ENCODE data around the gene ATP1A4. TPM values are rescaled to one million over a fixed set of nuclear protein-coding genes. Genes with fewer than 3 reads are reported as not detected.
"Not testable (repeated sequence)": the region's sequence is repeated elsewhere in the genome, so short reads cannot be mapped to it uniquely, and the experiment has no call there.

The ATP1A4 gene
- total and polyA plus RNA-seq, 2 donors (not counting 1 experiment from before 2014, with no cell fraction given) = not detected

GRCh38 chr1:160124705-160125478, 26.5 kb upstream of the ATP1A4 start:
- peaks cover 4% of the 10 kb centered on the region for H3K4me1 ChIP-seq (ENCODE audit: control insufficient read depth, extremely low read depth, insufficient read depth, low read length)
- H3K36me3 ChIP-seq (ENCODE audit: control insufficient read depth, insufficient read depth, low read length) = no peaks in the 10 kb centered on the region
- no peaks in the 10 kb centered on the region for H4K20me1 ChIP-seq (ENCODE audit: control insufficient read depth, extremely low read depth, insufficient read depth, low read length)
- H3K79me2 ChIP-seq (ENCODE audit: control insufficient read depth, insufficient read depth, low read length) = no peaks in the 10 kb centered on the region
- peaks cover 7% of the 10 kb centered on the region for H3K27me3 ChIP-seq (ENCODE audit: control insufficient read depth, insufficient read depth, low read length)
- H3K4me3 ChIP-seq (replicated peaks in 1 of 4; ENCODE audit: control extremely low read depth in 1 of 4, insufficient read depth in 1 of 4, low read depth in 3 of 4, low read length in 4 of 4) = no peak overlapping the region
- TF ChIP-seq EZH2 (IDR thresholded peaks at IDR 0.05; ENCODE audit: low read length, missing control alignments) = no peak
- TF ChIP-seq, protein P1, sequence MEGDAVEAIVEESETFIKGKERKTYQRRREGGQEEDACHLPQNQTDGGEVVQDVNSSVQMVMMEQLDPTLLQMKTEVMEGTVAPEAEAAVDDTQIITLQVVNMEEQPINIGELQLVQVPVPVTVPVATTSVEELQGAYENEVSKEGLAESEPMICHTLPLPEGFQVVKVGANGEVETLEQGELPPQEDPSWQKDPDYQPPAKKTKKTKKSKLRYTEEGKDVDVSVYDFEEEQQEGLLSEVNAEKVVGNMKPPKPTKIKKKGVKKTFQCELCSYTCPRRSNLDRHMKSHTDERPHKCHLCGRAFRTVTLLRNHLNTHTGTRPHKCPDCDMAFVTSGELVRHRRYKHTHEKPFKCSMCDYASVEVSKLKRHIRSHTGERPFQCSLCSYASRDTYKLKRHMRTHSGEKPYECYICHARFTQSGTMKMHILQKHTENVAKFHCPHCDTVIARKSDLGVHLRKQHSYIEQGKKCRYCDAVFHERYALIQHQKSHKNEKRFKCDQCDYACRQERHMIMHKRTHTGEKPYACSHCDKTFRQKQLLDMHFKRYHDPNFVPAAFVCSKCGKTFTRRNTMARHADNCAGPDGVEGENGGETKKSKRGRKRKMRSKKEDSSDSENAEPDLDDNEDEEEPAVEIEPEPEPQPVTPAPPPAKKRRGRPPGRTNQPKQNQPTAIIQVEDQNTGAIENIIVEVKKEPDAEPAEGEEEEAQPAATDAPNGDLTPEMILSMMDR (conservative IDR thresholded peaks at IDR 0.05 in 1 of 2, IDR thresholded peaks at IDR 0.05 in 1 of 2; ENCODE audit: low read depth in 1 of 2, low read length in 2 of 2) = peak; percentile 17 to 52
- peak overlapping the region; percentile 32 for H3K4me2 ChIP-seq (ENCODE audit: extremely low read depth, insufficient read depth, low read length)
- no peaks in the 10 kb centered on the region for H3K9me3 ChIP-seq (ENCODE audit: control insufficient read depth, insufficient read depth, low read depth, low read length)
- H3K9ac ChIP-seq (ENCODE audit: insufficient read depth, low read length) = no peak overlapping the region
- H3K27ac ChIP-seq (ENCODE audit: insufficient read depth, low read length) = no peak overlapping the region
- H2AFZ ChIP-seq (ENCODE audit: low read length) = no peak overlapping the region
- peak; percentile 86 to 98 for DNase-seq (ENCODE audit: low read depth in 2 of 2)

DNA sequence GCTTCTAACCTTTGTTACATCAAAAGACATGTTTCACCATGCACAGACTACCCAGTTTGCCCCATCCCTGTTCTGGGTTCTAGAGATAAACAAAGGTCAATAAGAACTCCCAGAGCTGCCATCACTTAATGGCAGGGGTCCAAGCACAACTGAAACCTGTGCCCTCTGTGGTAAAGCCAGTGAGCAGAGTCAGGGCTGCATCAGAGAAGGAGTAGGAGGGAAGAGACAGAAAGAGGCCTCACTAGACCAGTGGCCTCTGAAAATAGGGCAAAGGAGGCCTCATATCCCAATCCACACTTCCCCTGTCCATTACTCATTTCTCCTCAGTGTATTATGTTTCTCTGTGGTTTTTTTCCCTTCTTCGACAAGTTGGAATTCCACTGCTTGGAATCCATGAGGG, 25.7 kb upstream of the ATP1A4 start:
- Histone ChIP-seq H3K4me2 (ENCODE audit: extremely low read depth, insufficient read depth, low read length) (no peak overlapping the region), H4K20me1 (ENCODE audit: control insufficient read depth, extremely low read depth, insufficient read depth, low read length) (no peaks in the 10 kb centered on the region), H3K27ac (ENCODE audit: insufficient read depth, low read length) (no peak overlapping the region), H3K9ac (ENCODE audit: insufficient read depth, low read length) (no peak overlapping the region), H3K36me3 (ENCODE audit: control insufficient read depth, insufficient read depth, low read length) (no peaks in the 10 kb centered on the region), H3K27me3 (ENCODE audit: control insufficient read depth, insufficient read depth, low read length) (peaks cover 3% of the 10 kb centered on the region), H2AFZ (ENCODE audit: low read length) (no peak overlapping the region), H3K4me3 (replicated peaks in 1 of 4; ENCODE audit: control extremely low read depth in 1 of 4, insufficient read depth in 1 of 4, low read depth in 3 of 4, low read length in 4 of 4) (no peak overlapping the region), H3K79me2 (ENCODE audit: control insufficient read depth, insufficient read depth, low read length) (no peaks in the 10 kb centered on the region), H3K4me1 (ENCODE audit: control insufficient read depth, extremely low read depth, insufficient read depth, low read length) (peaks cover 4% of the 10 kb centered on the region), H3K9me3 (ENCODE audit: control insufficient read depth, insufficient read depth, low read depth, low read length) (no peaks in the 10 kb centered on the region)
- no peak for TF ChIP-seq EZH2 (IDR thresholded peaks at IDR 0.05; ENCODE audit: low read length, missing control alignments)
- TF ChIP-seq, protein P1 (conservative IDR thresholded peaks at IDR 0.05 in 1 of 2, IDR thresholded peaks at IDR 0.05 in 1 of 2; ENCODE audit: low read depth in 1 of 2, low read length in 2 of 2) = no peak
- peak; percentile 58 to 76 for DNase-seq (ENCODE audit: low read depth in 2 of 2)

DNA sequence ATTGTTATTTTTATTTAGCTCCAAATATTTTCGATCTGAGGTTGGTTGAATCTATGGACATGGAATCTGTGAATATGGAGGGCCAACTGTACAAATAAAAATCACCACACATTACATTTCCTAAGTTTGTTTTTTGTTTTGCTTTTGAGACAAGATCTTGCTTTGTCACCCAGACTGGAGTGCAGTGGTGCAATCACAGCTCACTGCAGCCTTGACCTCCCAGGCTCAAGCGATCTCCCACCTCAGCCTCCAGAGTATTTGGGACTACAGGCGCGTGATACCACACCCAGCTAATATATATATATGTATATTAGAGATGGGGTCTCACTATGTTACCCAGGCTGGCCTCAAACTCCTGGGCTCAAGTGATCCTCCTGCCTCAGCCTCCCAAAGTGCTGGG, 25.1 kb upstream of the ATP1A4 start:
- H3K9ac ChIP-seq (ENCODE audit: insufficient read depth, low read length); H3K4me3 ChIP-seq (replicated peaks in 1 of 4; ENCODE audit: control extremely low read depth in 1 of 4, insufficient read depth in 1 of 4, low read depth in 3 of 4, low read length in 4 of 4); H3K27me3 ChIP-seq (ENCODE audit: control insufficient read depth, insufficient read depth, low read length); H4K20me1 ChIP-seq (ENCODE audit: control insufficient read depth, extremely low read depth, insufficient read depth, low read length); H3K4me1 ChIP-seq (ENCODE audit: control insufficient read depth, extremely low read depth, insufficient read depth, low read length); H3K27ac ChIP-seq (ENCODE audit: insufficient read depth, low read length); H3K4me2 ChIP-seq (ENCODE audit: extremely low read depth, insufficient read depth, low read length); H2AFZ ChIP-seq (ENCODE audit: low read length); H3K79me2 ChIP-seq (ENCODE audit: control insufficient read depth, insufficient read depth, low read length); H3K9me3 ChIP-seq (ENCODE audit: control insufficient read depth, insufficient read depth, low read depth, low read length); H3K36me3 ChIP-seq (ENCODE audit: control insufficient read depth, insufficient read depth, low read length); DNase-seq (ENCODE audit: low read depth in 2 of 2): not testable (repeated sequence)

Measured in fibroblast of lung (primary cell).